SK-N-SH (cell line): ENCODE data around the gene SYNJ2. TPM values are rescaled to one million over a fixed set of nuclear protein-coding genes. Genes with fewer than 3 reads are reported as not detected.

ENCODE experiments used
- CTCF ChIA-PET: fragments of 300-600, 350-600 bp; formaldehyde crosslinking; extraction: SDS; loops from one replicate; lab custom pipeline; 2021; lab: Yijun Ruan, JAX
- POLR2A ChIA-PET: fragments of 350-600 bp; sonication (Branson Sonifier 250); formaldehyde crosslinking; extraction: SDS; loops from one replicate; lab custom pipeline; 2020; ENCODE audit warnings: antibody characterized with exemption, inconsistent platforms; lab: Yijun Ruan, JAX
- DNase-seq: peaks from one replicate; pipeline ENCODE4 v3.0.0; 2012
- H2AFZ ChIP-seq: fragments of 200-600 bp; sonication (generic); 2 replicates; pipeline ENCODE4 v1.8.1; 2016; ENCODE audit warnings: antibody characterized with exemption, mild to moderate bottlenecking, low read depth
- H3F3A ChIP-seq: fragments of 200-600 bp; sonication (generic); replicated peaks from 2 replicates; pipeline ENCODE3; 2016; ENCODE audit warnings: antibody characterized with exemption, mild to moderate bottlenecking; ENCODE audit not compliant: insufficient read depth
- H3K27ac ChIP-seq, 2 experiments: fragments of 200-500 bp in 1 of 2; fragments of 200-600 bp in 1 of 2; sonication (Bioruptor generic) in 1 of 2; sonication (generic), shearing (Covaris generic) in 1 of 2; 2 replicates each; pipeline versions ENCODE4 v1.5.1 to v1.6.1; 2014 to 2016; ENCODE audit warnings: low read depth in 2 of 2, inconsistent platforms in 1 of 2, low read length in 1 of 2, mild to moderate bottlenecking in 1 of 2, mixed read lengths in 1 of 2
- H3K27me3 ChIP-seq: fragments of 200-600 bp; sonication (generic), shearing (Covaris generic); 2 replicates; pipeline ENCODE4 v1.6.1; 2016; ENCODE audit warnings: mixed run types; ENCODE audit not compliant: insufficient read depth
- H3K36me3 ChIP-seq, 2 experiments: fragments of 200-500 bp in 1 of 2; fragments of 200-600 bp in 1 of 2; sonication (Bioruptor generic) in 1 of 2; sonication (generic) in 1 of 2; replicated peaks in 1 of 2; 2 replicates each; pipeline versions ENCODE3 to v1.5.1; 2014 to 2016; ENCODE audit warnings: low read length in 1 of 2, mild to moderate bottlenecking in 1 of 2; ENCODE audit not compliant: insufficient read depth in 2 of 2, control insufficient read depth in 1 of 2
- H3K4me1 ChIP-seq, 2 experiments: fragments of 200-500 bp in 1 of 2; fragments of 200-600 bp in 1 of 2; sonication (Bioruptor generic) in 1 of 2; sonication (generic), shearing (Covaris generic) in 1 of 2; 2 replicates each; pipeline versions ENCODE4 v1.5.1 to v1.6.1; 2014 to 2016; ENCODE audit warnings: low read depth in 1 of 2, low read length in 1 of 2, mixed run types in 1 of 2; ENCODE audit not compliant: insufficient read depth in 2 of 2, control insufficient read depth in 1 of 2
- H3K4me2 ChIP-seq: fragments of 200-600 bp; sonication (generic), shearing (Covaris generic); 2 replicates; pipeline ENCODE4 v1.6.1; 2017; ENCODE audit warnings: mixed run types
- H3K4me3 ChIP-seq, 2 experiments: fragments of 200-500 bp in 1 of 2; fragments of 200-600 bp in 1 of 2; sonication (Bioruptor generic) in 1 of 2; sonication (generic), shearing (Covaris generic) in 1 of 2; 2 replicates each; pipeline versions ENCODE4 v1.5.1 to v1.8.1; 2014 to 2016; ENCODE audit warnings: low read depth in 2 of 2, inconsistent platforms in 1 of 2, low read length in 1 of 2, mild to moderate bottlenecking in 1 of 2, mixed read lengths in 1 of 2, moderate library complexity in 1 of 2
- H3K79me2 ChIP-seq: fragments of 200-600 bp; sonication (generic); 2 replicates; pipeline ENCODE4 v1.8.1; 2017; ENCODE audit warnings: mild to moderate bottlenecking; ENCODE audit not compliant: insufficient read depth
- H3K9ac ChIP-seq: fragments of 200-600 bp; sonication (generic); 2 replicates; pipeline ENCODE4 v1.6.1; 2017; ENCODE audit warnings: mixed run types
- H3K9me2 ChIP-seq: fragments of 200-600 bp; sonication (generic); 2 replicates; pipeline ENCODE4 v1.6.1; 2017; ENCODE audit warnings: mixed run types
- H3K9me3 ChIP-seq: fragments of 200-600 bp; sonication (generic); 2 replicates; pipeline ENCODE4 v1.6.1; 2017; ENCODE audit warnings: mixed run types, mild to moderate bottlenecking, moderate library complexity
- H4K20me1 ChIP-seq: fragments of 200-600 bp; sonication (generic); 2 replicates; pipeline ENCODE4 v1.6.1; 2017; ENCODE audit warnings: mild to moderate bottlenecking, mixed run types; ENCODE audit not compliant: insufficient read depth
- ELF1 ChIP-seq: IDR thresholded peaks from 2 replicates; pipeline ENCODE4 v1.4.0; 2012
- EZH2phosphoT487 ChIP-seq: fragments of 200-600 bp; sonication (generic); IDR thresholded peaks from 2 replicates; pipeline ENCODE4 v1.6.1; 2017; ENCODE audit warnings: low read depth, mixed run types, mild to moderate bottlenecking, antibody characterized with exemption, moderate library complexity, borderline replicate concordance
- FOSL2 ChIP-seq: IDR thresholded peaks from 2 replicates; pipeline ENCODE4 v1.4.0; 2012; ENCODE audit warnings: low read depth, mild to moderate bottlenecking, moderate library complexity, borderline replicate concordance
- GABPA ChIP-seq: IDR thresholded peaks from 2 replicates; pipeline ENCODE4 v1.4.0; 2012; ENCODE audit warnings: low read depth, mild to moderate bottlenecking
- GATA2 ChIP-seq: sonication (generic); formaldehyde crosslinking; IDR thresholded peaks from 2 replicates; pipeline ENCODE4 v1.5.0; 2020; ENCODE audit warnings: mild to moderate bottlenecking, missing genetic modification reagents
- JUND ChIP-seq: IDR thresholded peaks from 2 replicates; pipeline ENCODE4 v1.4.0; 2012
- MEF2A ChIP-seq: IDR thresholded peaks from 2 replicates; pipeline ENCODE4 v1.4.0; 2012; ENCODE audit warnings: low read depth, borderline replicate concordance
- MXI1 ChIP-seq: IDR thresholded peaks from 2 replicates; pipeline ENCODE4 v1.6.1; 2012; ENCODE audit warnings: mild to moderate bottlenecking, low read depth, low read length, improper control_type of control experiment
- NFIC ChIP-seq: IDR thresholded peaks from 2 replicates; pipeline ENCODE4 v1.4.0; 2012; ENCODE audit warnings: borderline replicate concordance
- POLR2AphosphoS5 ChIP-seq: IDR thresholded peaks from 2 replicates; pipeline ENCODE4 v1.6.1; 2012; ENCODE audit warnings: low read depth, low read length
- RCOR1 ChIP-seq: fragments of 150-350 bp; IDR thresholded peaks from 2 replicates; pipeline ENCODE4 v1.6.1; 2017; ENCODE audit warnings: antibody characterized with exemption, low read length
- SIN3A ChIP-seq: IDR thresholded peaks from 2 replicates; pipeline ENCODE4 v1.6.1; 2012; ENCODE audit warnings: low read depth, mild to moderate bottlenecking, low read length, moderate library complexity, borderline replicate concordance
- TCF12 ChIP-seq: IDR thresholded peaks from 2 replicates; pipeline ENCODE4 v1.4.0; 2012
- WGBS: methylation state at CpG from one replicate; pipeline ENCODE4 v1.1.6; 2017; ENCODE audit warnings: low lambda C conversion rate; 5-methylcytosine and 5-hydroxymethylcytosine counted together
- polyA plus RNA-seq, 3 experiments: library from polyadenylated mRNA; depleted of rRNA; stranded (reverse); fragments of >200 nt; gene quantifications; 2 replicates each; pipeline ENCODE4 v1.2.3, GENCODE V29; 2012
- TF ChIP-seq, protein P1 (sequence below): IDR thresholded peaks from 2 replicates; pipeline ENCODE4 v1.4.0; 2012; ENCODE audit warnings: low read depth, borderline replicate concordance
- TF ChIP-seq, protein P2 (sequence below): IDR thresholded peaks from 2 replicates; pipeline ENCODE4; 2012
- TF ChIP-seq, protein P3 (sequence below): IDR thresholded peaks from 2 replicates; pipeline ENCODE4 v1.4.0; 2012; ENCODE audit warnings: low read depth
- TF ChIP-seq, protein P4 (sequence below): fragments of 150-350 bp; IDR thresholded peaks from 2 replicates; pipeline ENCODE4 v1.6.1; 2016; ENCODE audit warnings: mild to moderate bottlenecking, low read depth, low read length
- TF ChIP-seq, protein P5 (sequence below): fragments of 200-600 bp; sonication (generic); IDR thresholded peaks from 2 replicates; pipeline ENCODE4 v1.6.1; 2017; ENCODE audit warnings: antibody characterized with exemption, mild to moderate bottlenecking, moderate library complexity
- TF ChIP-seq, protein P6 (sequence below): IDR thresholded peaks from 2 replicates; pipeline ENCODE4 v1.4.0; 2012; ENCODE audit warnings: low read depth, borderline replicate concordance

The SYNJ2 gene
- polyA plus RNA-seq, 1 of the 3 experiments (the other 2 are of a cell fraction): 40.0 TPM

DNA sequence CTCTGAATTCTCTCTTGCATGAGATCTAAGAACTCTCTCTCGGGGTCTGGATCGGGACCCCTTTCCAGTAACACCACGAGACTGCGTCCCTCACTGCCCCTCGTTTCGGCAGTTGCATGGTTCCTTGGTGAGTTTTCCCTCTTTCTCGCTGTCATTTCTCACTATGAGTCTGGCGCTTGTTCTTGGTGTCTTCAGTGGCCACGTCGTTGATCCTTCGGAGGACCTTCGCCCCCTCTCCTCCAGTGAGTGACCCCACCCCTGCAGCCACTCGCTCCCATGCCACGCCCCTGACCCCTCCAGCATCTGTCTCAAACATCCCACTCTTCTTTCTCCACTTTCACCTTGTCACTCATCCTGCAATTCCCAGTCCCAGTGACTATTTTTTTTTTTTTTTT, 23.0 kb downstream of the SYNJ2 start:
- H3K9me3 ChIP-seq: no peaks in the 10 kb centered on the region
- H3K4me2 ChIP-seq: no peak overlapping the region
- H2AFZ ChIP-seq: no peak overlapping the region
- no peak for DNase-seq
- peaks cover 99% of the 10 kb centered on the region for H3K79me2 ChIP-seq
- no peak overlapping the region for H3K4me3 ChIP-seq
- WGBS: 95% methylated on average over 14 of the region's 14 CpGs
- TF ChIP-seq TCF12 (no peak), NFIC (no peak), FOSL2 (no peak), MEF2A (no peak), ELF1 (no peak)
- TF ChIP-seq, protein P1, sequence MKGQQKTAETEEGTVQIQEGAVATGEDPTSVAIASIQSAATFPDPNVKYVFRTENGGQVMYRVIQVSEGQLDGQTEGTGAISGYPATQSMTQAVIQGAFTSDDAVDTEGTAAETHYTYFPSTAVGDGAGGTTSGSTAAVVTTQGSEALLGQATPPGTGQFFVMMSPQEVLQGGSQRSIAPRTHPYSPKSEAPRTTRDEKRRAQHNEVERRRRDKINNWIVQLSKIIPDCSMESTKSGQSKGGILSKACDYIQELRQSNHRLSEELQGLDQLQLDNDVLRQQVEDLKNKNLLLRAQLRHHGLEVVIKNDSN: no peak
- TF ChIP-seq, protein P2, sequence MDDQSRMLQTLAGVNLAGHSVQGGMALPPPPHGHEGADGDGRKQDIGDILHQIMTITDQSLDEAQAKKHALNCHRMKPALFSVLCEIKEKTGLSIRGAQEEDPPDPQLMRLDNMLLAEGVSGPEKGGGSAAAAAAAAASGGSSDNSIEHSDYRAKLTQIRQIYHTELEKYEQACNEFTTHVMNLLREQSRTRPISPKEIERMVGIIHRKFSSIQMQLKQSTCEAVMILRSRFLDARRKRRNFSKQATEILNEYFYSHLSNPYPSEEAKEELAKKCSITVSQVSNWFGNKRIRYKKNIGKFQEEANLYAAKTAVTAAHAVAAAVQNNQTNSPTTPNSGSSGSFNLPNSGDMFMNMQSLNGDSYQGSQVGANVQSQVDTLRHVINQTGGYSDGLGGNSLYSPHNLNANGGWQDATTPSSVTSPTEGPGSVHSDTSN: no peak
- TF ChIP-seq, all 33 proteins: peak for 0
- ChIA-PET CTCF (interaction anchor here (1.7 kb wide), 1 partner anchor 21 kb away, joined by 6 read pairs; no protein-coding TSS in a partner anchor), POLR2A (no interaction called here)
- Histone ChIP-seq H3K4me1 (peaks cover 32 to 42% of the 10 kb centered on the region in 2 experiments; a peak in 3 of 4 replicates), H3K27me3 (no peaks in the 10 kb centered on the region), H3K9ac (no peak overlapping the region), H3F3A (peaks cover 35% of the 10 kb centered on the region), H3K27ac (peak overlapping the region in 1 of 2 experiments; percentile 90; a peak in 1 of 4 replicates), H4K20me1 (no peaks in the 10 kb centered on the region; the same call in 1 of the 2 replicates), H3K9me2 (no peaks in the 10 kb centered on the region), H3K36me3 (peaks cover 0 to 3% of the 10 kb centered on the region in 2 experiments)

DNA sequence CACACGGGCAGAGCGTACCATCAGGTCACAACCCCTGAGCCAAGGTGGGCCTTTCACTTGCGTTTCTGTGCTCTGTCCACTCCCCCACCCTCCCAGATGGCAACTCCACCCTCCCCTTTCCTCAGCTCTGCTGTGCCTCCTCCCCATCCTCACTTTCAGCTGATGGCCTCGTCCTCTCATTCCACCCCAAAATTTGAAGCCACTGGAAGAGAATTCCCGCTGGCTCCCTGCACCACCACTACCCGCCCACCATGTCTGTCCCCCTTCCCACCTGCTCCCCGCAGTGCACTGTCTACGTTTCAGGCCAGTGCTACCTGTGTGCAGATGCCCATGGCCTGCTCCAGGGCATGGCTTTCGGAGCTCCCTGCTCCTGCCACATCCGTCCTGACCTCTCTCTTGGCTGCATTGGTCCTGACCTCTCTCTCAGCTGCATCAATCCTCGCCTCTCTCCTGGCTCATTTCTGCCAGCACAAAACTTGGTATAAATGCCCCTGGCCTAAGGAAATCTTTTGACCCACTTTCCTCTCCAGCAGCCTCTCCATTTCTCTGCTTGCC, 24.0 kb downstream of the SYNJ2 start:
- Histone ChIP-seq H3K27me3 (no peaks in the 10 kb centered on the region), H3K36me3 (peaks cover 0 to 3% of the 10 kb centered on the region in 2 experiments), H3K9me2 (no peaks in the 10 kb centered on the region), H4K20me1 (no peaks in the 10 kb centered on the region), H3K4me1 (peaks cover 35 to 45% of the 10 kb centered on the region in 2 experiments; a peak in 3 of 4 replicates), H3K27ac (no peak overlapping the region), H3F3A (peaks cover 35% of the 10 kb centered on the region), H3K79me2 (peaks cover 99% of the 10 kb centered on the region), H3K9me3 (no peaks in the 10 kb centered on the region), H3K9ac (no peak overlapping the region), H3K4me2 (no peak overlapping the region), H2AFZ (no peak overlapping the region), H3K4me3 (no peak overlapping the region)
- whole genome bisulfite sequencing: 93% methylated on average over 11 of the region's 11 CpGs
- DNase-seq: no peak
- ChIA-PET POLR2A (no interaction called here), CTCF (no interaction called here)
- TF ChIP-seq EZH2phosphoT487 (no peak), JUND (no peak), MXI1 (no peak), TCF12 (no peak), RCOR1 (no peak), GATA2 (no peak), SIN3A (no peak), MEF2A (no peak), ELF1 (no peak), GABPA (no peak), NFIC (no peak), POLR2AphosphoS5 (no peak)
- TF ChIP-seq, protein P1: no peak
- TF ChIP-seq, protein P3, sequence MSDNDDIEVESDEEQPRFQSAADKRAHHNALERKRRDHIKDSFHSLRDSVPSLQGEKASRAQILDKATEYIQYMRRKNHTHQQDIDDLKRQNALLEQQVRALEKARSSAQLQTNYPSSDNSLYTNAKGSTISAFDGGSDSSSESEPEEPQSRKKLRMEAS: no peak
- TF ChIP-seq, protein P4, sequence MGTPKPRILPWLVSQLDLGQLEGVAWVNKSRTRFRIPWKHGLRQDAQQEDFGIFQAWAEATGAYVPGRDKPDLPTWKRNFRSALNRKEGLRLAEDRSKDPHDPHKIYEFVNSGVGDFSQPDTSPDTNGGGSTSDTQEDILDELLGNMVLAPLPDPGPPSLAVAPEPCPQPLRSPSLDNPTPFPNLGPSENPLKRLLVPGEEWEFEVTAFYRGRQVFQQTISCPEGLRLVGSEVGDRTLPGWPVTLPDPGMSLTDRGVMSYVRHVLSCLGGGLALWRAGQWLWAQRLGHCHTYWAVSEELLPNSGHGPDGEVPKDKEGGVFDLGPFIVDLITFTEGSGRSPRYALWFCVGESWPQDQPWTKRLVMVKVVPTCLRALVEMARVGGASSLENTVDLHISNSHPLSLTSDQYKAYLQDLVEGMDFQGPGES: no peak
- TF ChIP-seq, protein P5, sequence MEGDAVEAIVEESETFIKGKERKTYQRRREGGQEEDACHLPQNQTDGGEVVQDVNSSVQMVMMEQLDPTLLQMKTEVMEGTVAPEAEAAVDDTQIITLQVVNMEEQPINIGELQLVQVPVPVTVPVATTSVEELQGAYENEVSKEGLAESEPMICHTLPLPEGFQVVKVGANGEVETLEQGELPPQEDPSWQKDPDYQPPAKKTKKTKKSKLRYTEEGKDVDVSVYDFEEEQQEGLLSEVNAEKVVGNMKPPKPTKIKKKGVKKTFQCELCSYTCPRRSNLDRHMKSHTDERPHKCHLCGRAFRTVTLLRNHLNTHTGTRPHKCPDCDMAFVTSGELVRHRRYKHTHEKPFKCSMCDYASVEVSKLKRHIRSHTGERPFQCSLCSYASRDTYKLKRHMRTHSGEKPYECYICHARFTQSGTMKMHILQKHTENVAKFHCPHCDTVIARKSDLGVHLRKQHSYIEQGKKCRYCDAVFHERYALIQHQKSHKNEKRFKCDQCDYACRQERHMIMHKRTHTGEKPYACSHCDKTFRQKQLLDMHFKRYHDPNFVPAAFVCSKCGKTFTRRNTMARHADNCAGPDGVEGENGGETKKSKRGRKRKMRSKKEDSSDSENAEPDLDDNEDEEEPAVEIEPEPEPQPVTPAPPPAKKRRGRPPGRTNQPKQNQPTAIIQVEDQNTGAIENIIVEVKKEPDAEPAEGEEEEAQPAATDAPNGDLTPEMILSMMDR: no peak
- TF ChIP-seq, protein P6, sequence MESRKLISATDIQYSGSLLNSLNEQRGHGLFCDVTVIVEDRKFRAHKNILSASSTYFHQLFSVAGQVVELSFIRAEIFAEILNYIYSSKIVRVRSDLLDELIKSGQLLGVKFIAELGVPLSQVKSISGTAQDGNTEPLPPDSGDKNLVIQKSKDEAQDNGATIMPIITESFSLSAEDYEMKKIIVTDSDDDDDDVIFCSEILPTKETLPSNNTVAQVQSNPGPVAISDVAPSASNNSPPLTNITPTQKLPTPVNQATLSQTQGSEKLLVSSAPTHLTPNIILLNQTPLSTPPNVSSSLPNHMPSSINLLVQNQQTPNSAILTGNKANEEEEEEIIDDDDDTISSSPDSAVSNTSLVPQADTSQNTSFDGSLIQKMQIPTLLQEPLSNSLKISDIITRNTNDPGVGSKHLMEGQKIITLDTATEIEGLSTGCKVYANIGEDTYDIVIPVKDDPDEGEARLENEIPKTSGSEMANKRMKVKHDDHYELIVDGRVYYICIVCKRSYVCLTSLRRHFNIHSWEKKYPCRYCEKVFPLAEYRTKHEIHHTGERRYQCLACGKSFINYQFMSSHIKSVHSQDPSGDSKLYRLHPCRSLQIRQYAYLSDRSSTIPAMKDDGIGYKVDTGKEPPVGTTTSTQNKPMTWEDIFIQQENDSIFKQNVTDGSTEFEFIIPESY: no peak
